Effector memory CD8-positive, alpha-beta T cell (primary cell): Measurements from ENCODE around the gene NAV3.

ENCODE experiments used
- ATAC-seq: fragments of 150-1000 bp; cut with Tn5 transposase; replicated peaks from 2 replicates; pipeline ENCODE4 v1.10.0; 2021; ENCODE audit warnings: mild to moderate bottlenecking, moderate library complexity
- DNase-seq, 3 experiments: peaks; one replicate each; pipeline ENCODE4 v3.0.0; 2021
- H3K27ac Mint-ChIP-seq, 2 donors: one replicate each; pipeline ENCODE4 v1.8.0; 2022; ENCODE audit warnings: mild to moderate bottlenecking in 2 of 2, mixed read lengths in 2 of 2, moderate library complexity in 2 of 2
- H3K27me3 Mint-ChIP-seq, 2 donors: one replicate each; pipeline ENCODE4 v1.8.0; 2022; ENCODE audit warnings: mixed read lengths in 2 of 2
- H3K36me3 Mint-ChIP-seq: one replicate; pipeline ENCODE4 v1.8.0; 2022; ENCODE audit warnings: mild to moderate bottlenecking, moderate library complexity, mixed read lengths; ENCODE audit not compliant: insufficient read depth
- H3K4me1 Mint-ChIP-seq, 2 donors: one replicate each; pipeline ENCODE4 v1.8.0; 2022; ENCODE audit warnings: low read depth in 2 of 2, mixed read lengths in 2 of 2
- H3K4me3 Mint-ChIP-seq, 2 donors: one replicate each; pipeline ENCODE4 v1.8.0; 2022; ENCODE audit warnings: mild to moderate bottlenecking in 2 of 2, mixed read lengths in 2 of 2, moderate library complexity in 2 of 2
- H3K9me3 Mint-ChIP-seq, 2 donors: one replicate each; pipeline ENCODE4 v1.8.0; 2022; ENCODE audit warnings: mixed read lengths in 2 of 2

Gene NAV3

DNA sequence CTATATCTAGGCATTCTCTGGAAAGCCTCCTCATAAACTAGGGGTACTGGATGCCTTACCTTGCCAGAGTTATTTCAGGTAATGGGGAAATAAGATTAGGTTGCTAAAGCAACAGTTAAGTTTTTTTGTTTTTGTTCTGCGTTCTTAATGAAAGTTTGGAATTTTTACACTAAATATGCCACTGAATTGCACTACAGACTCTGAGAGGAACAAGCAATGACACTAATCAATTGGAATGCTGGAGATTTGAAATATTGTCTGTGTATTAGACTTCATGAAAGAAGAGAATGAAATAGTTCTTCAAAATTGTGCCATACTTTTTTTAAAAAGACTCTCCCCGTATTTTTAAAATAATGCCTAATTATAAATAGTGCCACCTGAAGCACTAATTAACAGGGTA lies 287.8 kb downstream of the NAV3 start:
- H3K27me3 Mint-ChIP-seq: no peaks in the 10 kb centered on the region
- H3K9me3 Mint-ChIP-seq: peaks cover 0 to 6% of the 10 kb centered on the region in 2 donors
- ATAC-seq (no peak), DNase-seq (no peak)
- H3K36me3 Mint-ChIP-seq: no peaks in the 10 kb centered on the region
- H3K4me3 Mint-ChIP-seq: no peak overlapping the region
- no peaks in the 10 kb centered on the region for H3K4me1 Mint-ChIP-seq
- H3K27ac Mint-ChIP-seq: no peak overlapping the region

GRCh38 chr12:78119351-78119918 lies 288.7 kb downstream of the NAV3 start:
- H3K27ac Mint-ChIP-seq: no peak overlapping the region
- H3K4me1 Mint-ChIP-seq: no peaks in the 10 kb centered on the region
- no peaks in the 10 kb centered on the region for H3K36me3 Mint-ChIP-seq
- no peak overlapping the region for H3K4me3 Mint-ChIP-seq
- H3K27me3 Mint-ChIP-seq: no peaks in the 10 kb centered on the region
- no peak for DNase-seq
- no peak for ATAC-seq
- H3K9me3 Mint-ChIP-seq: peaks cover 0 to 4% of the 10 kb centered on the region in 2 donors

DNA sequence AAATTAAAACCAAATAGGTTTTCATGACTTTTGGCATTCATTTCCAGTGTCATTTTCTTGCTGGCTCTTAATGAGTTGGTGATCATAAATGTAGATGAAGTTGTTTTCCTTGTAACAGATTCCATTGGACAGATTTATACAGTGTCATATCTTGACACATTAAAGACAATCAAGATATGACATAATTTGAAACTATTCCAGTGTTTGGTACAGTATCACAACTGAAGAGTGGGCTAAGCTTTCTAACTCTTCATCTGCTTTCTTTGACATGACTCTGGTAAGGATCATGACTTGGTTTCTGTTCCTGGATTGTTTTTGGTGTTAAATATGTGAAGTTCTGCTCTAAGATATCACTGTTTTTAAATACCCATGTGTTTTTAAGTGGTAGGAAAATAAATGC lies 289.6 kb downstream of the NAV3 start:
- no peak overlapping the region for H3K27ac Mint-ChIP-seq
- ATAC-seq: no peak
- no peaks in the 10 kb centered on the region for H3K4me1 Mint-ChIP-seq
- peaks cover 0 to 4% of the 10 kb centered on the region in 2 donors for H3K9me3 Mint-ChIP-seq
- H3K36me3 Mint-ChIP-seq: no peaks in the 10 kb centered on the region
- no peak for DNase-seq
- H3K27me3 Mint-ChIP-seq: no peaks in the 10 kb centered on the region
- H3K4me3 Mint-ChIP-seq: no peak overlapping the region

GRCh38 chr12:78120866-78121560 lies 290.3 kb downstream of the NAV3 start:
- no peak for ATAC-seq
- Mint-ChIP-seq H3K9me3 (peaks cover 0 to 4% of the 10 kb centered on the region in 2 donors), H3K27ac (no peak overlapping the region), H3K4me3 (no peak overlapping the region), H3K27me3 (no peaks in the 10 kb centered on the region), H3K4me1 (no peaks in the 10 kb centered on the region), H3K36me3 (no peaks in the 10 kb centered on the region)
- no peak for DNase-seq

DNA sequence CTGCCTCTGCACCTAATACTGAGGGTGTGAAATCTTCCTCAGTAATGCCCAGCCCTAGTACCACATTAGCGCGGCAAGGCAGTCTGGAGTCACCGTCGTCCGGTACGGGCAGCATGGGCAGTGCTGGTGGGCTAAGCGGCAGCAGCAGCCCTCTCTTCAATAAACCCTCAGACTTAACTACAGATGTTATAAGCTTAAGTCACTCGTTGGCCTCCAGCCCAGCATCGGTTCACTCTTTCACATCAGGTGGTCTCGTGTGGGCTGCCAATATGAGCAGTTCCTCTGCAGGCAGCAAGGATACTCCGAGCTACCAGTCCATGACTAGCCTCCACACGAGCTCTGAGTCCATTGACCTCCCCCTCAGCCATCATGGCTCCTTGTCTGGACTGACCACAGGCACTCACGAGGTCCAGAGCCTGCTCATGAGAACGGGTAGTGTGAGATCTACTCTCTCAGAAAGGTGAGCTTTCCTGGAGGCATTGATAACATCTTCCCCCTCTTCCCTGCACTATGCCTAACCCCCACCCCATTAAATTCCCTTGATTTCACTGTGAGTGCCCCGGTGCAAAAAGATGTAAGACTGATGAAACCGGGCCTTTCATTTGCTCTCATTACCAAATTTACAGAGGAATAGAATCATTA lies 291.4 kb downstream of the NAV3 start:
- no peak for ATAC-seq
- H3K9me3 Mint-ChIP-seq: peaks cover 0 to 4% of the 10 kb centered on the region in 2 donors
- H3K27me3 Mint-ChIP-seq: no peaks in the 10 kb centered on the region
- no peaks in the 10 kb centered on the region for H3K4me1 Mint-ChIP-seq
- DNase-seq: no peak
- no peaks in the 10 kb centered on the region for H3K36me3 Mint-ChIP-seq
- no peak overlapping the region for H3K27ac Mint-ChIP-seq
- H3K4me3 Mint-ChIP-seq: no peak overlapping the region

DNA sequence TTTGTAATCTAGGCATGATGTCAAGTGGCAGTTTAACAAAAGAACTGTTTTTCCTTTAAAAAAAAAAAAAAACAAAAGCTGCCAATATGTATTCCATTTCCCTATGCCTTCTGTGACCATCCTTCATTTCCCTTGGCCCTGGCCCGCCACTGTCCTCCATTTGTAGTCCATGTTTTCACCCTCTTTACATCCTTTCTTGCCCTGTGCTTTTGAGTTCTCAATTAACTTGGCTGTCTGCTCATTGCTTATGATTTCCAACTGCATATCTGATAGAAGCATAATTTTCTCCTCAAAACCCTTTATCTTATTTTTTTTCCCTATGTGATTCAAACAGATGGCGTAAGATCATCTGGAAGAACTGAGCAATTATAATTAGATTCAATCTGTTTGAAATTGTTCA lies 297.5 kb downstream of the NAV3 start:
- DNase-seq: no peak
- no peak overlapping the region for H3K27ac Mint-ChIP-seq
- no peak overlapping the region for H3K4me3 Mint-ChIP-seq
- H3K9me3 Mint-ChIP-seq: peaks cover 14 to 19% of the 10 kb centered on the region in 2 donors
- H3K27me3 Mint-ChIP-seq: no peaks in the 10 kb centered on the region
- no peaks in the 10 kb centered on the region for H3K36me3 Mint-ChIP-seq
- no peaks in the 10 kb centered on the region for H3K4me1 Mint-ChIP-seq
- no peak for ATAC-seq

- Mint-ChIP-seq H3K27me3 (no peaks in the 10 kb centered on the region), H3K4me3 (no peak overlapping the region), H3K36me3 (no peaks in the 10 kb centered on the region), H3K4me1 (no peaks in the 10 kb centered on the region), H3K9me3 (peaks cover 0 to 2% of the 10 kb centered on the region in 2 donors), H3K27ac (no peak overlapping the region)
- DNase-seq (no peak), ATAC-seq (no peak)
Observed at GRCh38 chr12:78143717-78144116, 313.0 kb downstream of the NAV3 start.

GRCh38 chr12:78145398-78145797 lies 314.7 kb downstream of the NAV3 start:
- Mint-ChIP-seq H3K9me3 (no peaks in the 10 kb centered on the region), H3K36me3 (no peaks in the 10 kb centered on the region), H3K27me3 (no peaks in the 10 kb centered on the region), H3K27ac (no peak overlapping the region), H3K4me3 (no peak overlapping the region), H3K4me1 (no peaks in the 10 kb centered on the region)
- DNase-seq (no peak), ATAC-seq (no peak)

- Mint-ChIP-seq H3K36me3 (no peaks in the 10 kb centered on the region), H3K27ac (no peak overlapping the region), H3K4me3 (no peak overlapping the region), H3K4me1 (no peaks in the 10 kb centered on the region), H3K27me3 (no peaks in the 10 kb centered on the region), H3K9me3 (no peaks in the 10 kb centered on the region)
- ATAC-seq (no peak), DNase-seq (no peak)
Observed at GRCh38 chr12:78146365-78146772, 315.7 kb downstream of the NAV3 start.

GRCh38 chr12:78149459-78149858 lies 318.8 kb downstream of the NAV3 start:
- Mint-ChIP-seq H3K27ac (no peak overlapping the region), H3K36me3 (no peaks in the 10 kb centered on the region)
- no peak for ATAC-seq

DNA sequence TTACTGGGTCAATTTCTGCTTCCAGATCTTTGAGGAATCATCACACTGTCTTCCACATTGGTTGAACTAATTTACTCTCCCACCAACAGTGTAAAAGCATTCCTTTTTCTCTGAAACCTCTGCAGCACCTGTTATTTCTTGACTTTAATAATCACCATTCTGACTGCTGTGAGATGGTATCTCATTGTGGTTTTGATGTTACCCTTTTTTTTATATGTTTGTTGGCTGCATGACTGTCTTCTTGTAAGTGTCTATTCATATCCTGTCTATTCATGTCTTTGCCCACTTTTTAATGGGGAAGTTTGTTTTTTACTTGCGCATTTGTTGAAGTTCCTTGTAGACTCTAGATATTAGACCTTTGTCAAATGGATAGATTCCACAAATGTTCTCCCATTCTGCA lies 324.9 kb downstream of the NAV3 start:
- ATAC-seq: no peak
- Mint-ChIP-seq H3K4me3 (no peak overlapping the region), H3K4me1 (no peaks in the 10 kb centered on the region), H3K9me3 (peaks cover 7 to 9% of the 10 kb centered on the region in 2 donors), H3K36me3 (no peaks in the 10 kb centered on the region), H3K27ac (no peak overlapping the region), H3K27me3 (no peaks in the 10 kb centered on the region)
- no peak for DNase-seq

More at GRCh38 chr12:78149459-78149858, 318.8 kb downstream of the NAV3 start:
- no peaks in the 10 kb centered on the region for H3K9me3 Mint-ChIP-seq
- no peaks in the 10 kb centered on the region for H3K27me3 Mint-ChIP-seq
- H3K4me1 Mint-ChIP-seq: no peaks in the 10 kb centered on the region
- DNase-seq: no peak
- H3K4me3 Mint-ChIP-seq: no peak overlapping the region

DNA sequence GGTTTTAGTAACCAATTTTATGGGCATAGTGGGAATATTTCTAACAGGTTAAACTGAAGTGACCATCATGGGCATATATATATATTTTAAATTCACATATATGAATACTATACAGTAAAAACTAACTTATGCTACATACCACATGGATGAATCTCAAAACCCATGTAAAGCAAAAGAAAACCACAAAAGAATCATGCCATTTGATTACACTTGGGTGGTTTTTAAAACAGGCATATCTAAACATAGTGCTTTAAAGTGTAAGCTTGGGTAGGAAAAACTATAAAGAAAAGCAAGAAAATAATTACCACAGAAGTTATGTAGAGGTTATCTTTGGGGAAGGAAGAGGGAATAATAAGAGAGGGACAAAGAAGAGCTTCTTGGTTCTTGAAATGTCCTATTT lies 326.1 kb downstream of the NAV3 start:
- Mint-ChIP-seq H3K9me3 (peaks cover 7 to 15% of the 10 kb centered on the region in 2 donors), H3K27ac (no peak overlapping the region), H3K4me1 (no peaks in the 10 kb centered on the region), H3K36me3 (no peaks in the 10 kb centered on the region), H3K4me3 (no peak overlapping the region), H3K27me3 (no peaks in the 10 kb centered on the region)
- DNase-seq (no peak), ATAC-seq (no peak)

DNA sequence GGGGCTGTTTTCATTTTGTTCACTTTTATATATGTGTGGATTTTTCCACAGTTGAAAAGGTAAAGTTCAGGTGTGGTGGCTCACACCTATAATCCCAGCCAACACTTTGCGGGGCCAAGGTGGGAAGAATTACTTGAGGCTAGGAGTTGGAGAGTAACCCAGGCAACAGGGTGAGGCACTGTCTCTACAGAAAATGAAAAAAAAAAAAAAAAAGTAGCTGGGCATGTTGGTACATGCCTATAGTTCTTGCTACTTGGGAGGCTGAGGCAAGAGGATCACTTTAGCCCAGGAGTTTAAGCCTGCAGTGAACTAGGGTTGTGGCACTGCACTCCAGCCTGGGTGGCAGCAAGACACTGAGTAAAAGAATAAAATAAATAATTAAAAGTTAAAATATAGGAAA lies 326.5 kb downstream of the NAV3 start:
- DNase-seq (no peak), ATAC-seq (no peak)
- Mint-ChIP-seq H3K4me1 (no peaks in the 10 kb centered on the region), H3K9me3 (peaks cover 8 to 15% of the 10 kb centered on the region in 2 donors), H3K27me3 (no peaks in the 10 kb centered on the region), H3K27ac (no peak overlapping the region), H3K36me3 (no peaks in the 10 kb centered on the region), H3K4me3 (no peak overlapping the region)

DNA sequence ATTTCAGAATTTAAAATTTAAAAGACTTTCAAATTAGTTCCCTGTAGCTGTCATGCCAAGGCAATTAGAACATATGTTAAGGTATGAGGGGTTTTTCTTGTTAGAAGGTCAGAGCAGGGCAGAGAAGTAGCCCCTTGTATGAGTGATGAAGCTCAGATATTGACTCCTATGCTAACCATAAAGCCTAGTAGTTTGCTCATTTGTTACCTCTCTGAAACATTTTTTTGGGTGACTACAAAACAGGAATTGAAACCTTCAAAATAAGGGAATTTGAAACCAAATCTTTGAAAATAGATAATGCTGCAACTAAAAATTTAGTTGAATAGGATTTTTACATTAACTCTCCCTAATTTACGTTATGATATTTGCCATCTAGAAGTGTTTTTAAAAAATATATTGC lies 333.5 kb downstream of the NAV3 start:
- ATAC-seq (no peak), DNase-seq (no peak)
- Mint-ChIP-seq H3K4me1 (no peaks in the 10 kb centered on the region), H3K27ac (no peak overlapping the region), H3K36me3 (no peaks in the 10 kb centered on the region), H3K9me3 (peaks cover 4 to 6% of the 10 kb centered on the region in 2 donors), H3K4me3 (no peak overlapping the region), H3K27me3 (no peaks in the 10 kb centered on the region)
